A549 treated with Hydrocortisone at 1 μM for 4 hours (cell line): ENCODE results near the gene SUPT20H. TPM values are rescaled to one million over a fixed set of nuclear protein-coding genes. Genes with fewer than 3 reads are reported as not detected.

ENCODE experiments used
- total RNA-seq: library from RNA; stranded (reverse); fragments of 200-300 nt; extraction: Qiagen RNA extraction; gene quantifications from 5 replicates; pipeline ENCODE4 v1.2.3, GENCODE V29; 2022

Gene SUPT20H
- total RNA-seq = 17.9 to 26.5 TPM (median 22.7 TPM) in 5 replicates

GRCh38 chr13:37058910-37059847 is at the start of gene SUPT20H:
Gene SUPT20H, minus strand, starts transcription at chr13:37059688. Its CDS starts 8,198 bp downstream, at chr13:37051490.

GRCh38 chr13:37105251-37105714 is 45.8 kb upstream of the SUPT20H start, which contains the start of gene CSNK1A1L:
Gene CSNK1A1L, minus strand, starts transcription at chr13:37105664. Its CDS starts 408 bp downstream, at chr13:37105256.

GRCh38 chr13:36999054-36999714 is 60.3 kb downstream of the SUPT20H start, which contains the start of gene ALG5:
Gene ALG5, minus strand, starts transcription at chr13:36999340. Its CDS starts 40 bp downstream, at chr13:36999300.

Other genes starting within 250 kb of the SUPT20H start
- gene RFXAP, start 240.5 kb downstream of the SUPT20H start, total RNA-seq = 0.69 to 0.92 TPM (median 0.86 TPM) in 5 replicates
- 0.03 to 0.18 TPM (median 0.09 TPM) in 5 replicates for gene SMAD9, start 139.4 kb downstream of the SUPT20H start, total RNA-seq
- 35.9 to 41.9 TPM (median 36.9 TPM) in 5 replicates for gene ALG5, start 60.3 kb downstream of the SUPT20H start, total RNA-seq
- 28.6 to 33.8 TPM (median 30.6 TPM) in 5 replicates for gene EXOSC8, start 58.9 kb downstream of the SUPT20H start, total RNA-seq
- gene CSNK1A1L, start 46.0 kb upstream of the SUPT20H start, total RNA-seq = not detected in 5 replicates